IPS DF 19.7 (cell line): ENCODE results near the gene RPL26.
"Not testable (repeated sequence)": the region's sequence is repeated elsewhere in the genome, so short reads cannot be mapped to it uniquely, and the experiment has no call there.

Experiments
- DNase-seq: peaks from one replicate; pipeline ENCODE4 v3.0.0-alpha.2; 2013; ENCODE audit warnings: low read depth, low spot score

RPL26 gene

GRCh38 chr17:8394497-8394896 is 11.5 kb upstream of the RPL26 start:
- DNase-seq: not testable (repeated sequence)

GRCh38 chr17:8393470-8394231 is 10.7 kb upstream of the RPL26 start:
- DNase-seq: no peak

GRCh38 chr17:8392674-8393469 is 9.9 kb upstream of the RPL26 start:
- DNase-seq: no peak

- DNase-seq: no peak
These were observed 9.3 kb upstream of the RPL26 start for GRCh38 chr17:8392274-8392673.

GRCh38 chr17:8391711-8392110 is 8.7 kb upstream of the RPL26 start:
- no peak for DNase-seq

- no peak for DNase-seq
These were observed 5.1 kb upstream of the RPL26 start for GRCh38 chr17:8387914-8388651.

GRCh38 chr17:8386841-8387240 is 3.8 kb upstream of the RPL26 start:
- no peak for DNase-seq

- peak; percentile 86 for DNase-seq
These were observed 1.9 kb upstream of the RPL26 start for GRCh38 chr17:8384801-8385378.

- DNase-seq: no peak
These were observed 182 bp downstream of the RPL26 start for GRCh38 chr17:8382880-8383142.

GRCh38 chr17:8382052-8382879 is 727 bp downstream of the RPL26 start:
- no peak for DNase-seq

- DNase-seq: no peak
These were observed 2.9 kb downstream of the RPL26 start for GRCh38 chr17:8380049-8380448.

- not testable (repeated sequence) for DNase-seq
These were observed 4.9 kb downstream of the RPL26 start for GRCh38 chr17:8378117-8378516.

- no peak for DNase-seq
These were observed 5.6 kb downstream of the RPL26 start for GRCh38 chr17:8377422-8377821.

- peak; percentile 80 for DNase-seq
These were observed 6.5 kb downstream of the RPL26 start, which contains the start of gene KRABD2 for GRCh38 chr17:8376271-8377067. KRABD2 (minus strand) TSS chr17:8376704.

GRCh38 chr17:8375738-8376259 is 7.2 kb downstream of the RPL26 start:
- no peak for DNase-seq

- DNase-seq: not testable (repeated sequence)
These were observed 9.1 kb downstream of the RPL26 start for GRCh38 chr17:8373856-8374255.

- no peak for DNase-seq
These were observed 10.6 kb downstream of the RPL26 start for GRCh38 chr17:8372422-8372821.

GRCh38 chr17:8371786-8372185 is 11.2 kb downstream of the RPL26 start:
- no peak for DNase-seq

GRCh38 chr17:8369944-8370343 is 13.0 kb downstream of the RPL26 start:
- no peak for DNase-seq

GRCh38 chr17:8368193-8368592 is 14.8 kb downstream of the RPL26 start:
- DNase-seq: no peak
